ENCODE results near the gene XPR1.

Gene XPR1

GRCh38 chr1:180937624-180938225 lies 305.9 kb downstream of the XPR1 start:
- H3K4me3 ChIP-seq (ENCODE audit: low read length), result no peak overlapping the region
- no peaks in the 10 kb centered on the region for H3K27me3 ChIP-seq (ENCODE audit: control insufficient read depth, insufficient read depth, low read length)
- no peaks in the 10 kb centered on the region for H3K36me3 ChIP-seq (ENCODE audit: control insufficient read depth, insufficient read depth, low read length)
- H3K9me3 ChIP-seq (ENCODE audit: control insufficient read depth, low read length), result no peaks in the 10 kb centered on the region
- H3K4me1 ChIP-seq (ENCODE audit: control insufficient read depth, insufficient read depth, low read length), result peaks cover 14% of the 10 kb centered on the region
- no peak overlapping the region for H3K9ac ChIP-seq (ENCODE audit: low read length)

- H3K4me3 ChIP-seq (ENCODE audit: low read length), result no peak overlapping the region
- H3K9ac ChIP-seq (ENCODE audit: low read length), result no peak overlapping the region
- H3K27me3 ChIP-seq (ENCODE audit: control insufficient read depth, insufficient read depth, low read length), result no peaks in the 10 kb centered on the region
- H3K36me3 ChIP-seq (ENCODE audit: control insufficient read depth, insufficient read depth, low read length), result no peaks in the 10 kb centered on the region
- no peaks in the 10 kb centered on the region for H3K9me3 ChIP-seq (ENCODE audit: control insufficient read depth, low read length)
- peaks cover 14% of the 10 kb centered on the region for H3K4me1 ChIP-seq (ENCODE audit: control insufficient read depth, insufficient read depth, low read length)
Measured at GRCh38 chr1:180939073-180939710, 307.4 kb downstream of the XPR1 start.

GRCh38 chr1:180939711-180940103 lies 307.9 kb downstream of the XPR1 start:
- H3K27me3 ChIP-seq (ENCODE audit: control insufficient read depth, insufficient read depth, low read length), result no peaks in the 10 kb centered on the region
- H3K9me3 ChIP-seq (ENCODE audit: control insufficient read depth, low read length), result no peaks in the 10 kb centered on the region
- no peaks in the 10 kb centered on the region for H3K36me3 ChIP-seq (ENCODE audit: control insufficient read depth, insufficient read depth, low read length)
- no peak overlapping the region for H3K9ac ChIP-seq (ENCODE audit: low read length)
- H3K4me1 ChIP-seq (ENCODE audit: control insufficient read depth, insufficient read depth, low read length), result peaks cover 14% of the 10 kb centered on the region
- no peak overlapping the region for H3K4me3 ChIP-seq (ENCODE audit: low read length)

Measured in mucosa of stomach (tissue), 1 donor.